GM20000 (cell line): Measurements from ENCODE around the gene ZFP69B.

Experiments used
- DNase-seq: peaks from one replicate; pipeline ENCODE4 v3.0.0; 2012; ENCODE audit warnings: low spot score
- CTCF ChIP-seq: IDR thresholded peaks from 2 replicates; pipeline ENCODE4 v1.5.1; 2012; ENCODE audit warnings: mild to moderate bottlenecking, control low read depth; ENCODE audit errors: extremely low read depth, missing control alignments

The ZFP69B gene

DNA sequence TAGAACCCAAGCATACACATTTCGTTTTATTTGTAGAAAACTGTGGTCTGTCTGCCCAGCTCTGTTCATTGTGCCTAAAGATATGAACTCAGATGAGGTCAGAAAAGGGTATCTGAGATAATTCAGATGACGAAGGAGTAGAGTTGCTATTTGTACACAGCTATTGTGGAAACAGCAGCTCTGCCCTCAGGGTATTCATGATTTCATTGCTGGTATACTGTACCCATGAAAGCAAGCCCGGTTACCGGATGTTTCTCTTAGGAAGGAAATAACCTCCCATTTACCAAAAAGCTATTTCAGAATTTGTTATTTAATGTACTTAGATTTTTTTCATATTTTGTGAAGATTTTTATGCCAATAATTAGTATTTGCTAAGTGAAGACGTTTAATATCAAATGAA lies 39.0 kb upstream of the ZFP69B start:
- no peak for DNase-seq
- no peak for TF ChIP-seq CTCF

GRCh38 chr1:40411843-40412242 lies 38.4 kb upstream of the ZFP69B start:
- TF ChIP-seq CTCF = no peak
- no peak for DNase-seq

GRCh38 chr1:40413527-40414252 lies 36.6 kb upstream of the ZFP69B start:
- DNase-seq = no peak
- TF ChIP-seq CTCF = no peak

DNA sequence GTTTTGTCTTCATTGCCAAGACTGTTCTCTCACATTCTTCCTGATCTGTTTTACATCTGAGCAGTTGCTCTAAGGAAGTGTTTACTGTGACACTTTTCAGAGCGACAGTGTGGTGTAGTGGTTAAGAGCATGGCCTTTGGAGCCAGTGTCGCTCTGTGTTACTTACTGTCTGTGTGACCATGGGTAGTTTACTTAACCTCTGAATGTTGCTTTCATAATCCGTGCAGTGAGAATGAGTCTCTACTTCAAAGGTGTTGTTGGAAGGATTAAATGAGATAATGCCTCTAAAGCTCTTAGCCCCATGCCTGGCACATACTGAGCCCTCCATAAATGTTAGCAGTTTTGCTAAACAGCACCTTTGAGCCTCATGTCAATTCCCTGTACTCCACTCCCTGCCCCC lies 35.9 kb upstream of the ZFP69B start:
- DNase-seq = no peak

GRCh38 chr1:40416709-40417108 lies 33.6 kb upstream of the ZFP69B start:
- no peak for DNase-seq
- no peak for TF ChIP-seq CTCF

More for the DNA sequence above, 35.9 kb upstream of the ZFP69B start:
- no peak for TF ChIP-seq CTCF

DNA sequence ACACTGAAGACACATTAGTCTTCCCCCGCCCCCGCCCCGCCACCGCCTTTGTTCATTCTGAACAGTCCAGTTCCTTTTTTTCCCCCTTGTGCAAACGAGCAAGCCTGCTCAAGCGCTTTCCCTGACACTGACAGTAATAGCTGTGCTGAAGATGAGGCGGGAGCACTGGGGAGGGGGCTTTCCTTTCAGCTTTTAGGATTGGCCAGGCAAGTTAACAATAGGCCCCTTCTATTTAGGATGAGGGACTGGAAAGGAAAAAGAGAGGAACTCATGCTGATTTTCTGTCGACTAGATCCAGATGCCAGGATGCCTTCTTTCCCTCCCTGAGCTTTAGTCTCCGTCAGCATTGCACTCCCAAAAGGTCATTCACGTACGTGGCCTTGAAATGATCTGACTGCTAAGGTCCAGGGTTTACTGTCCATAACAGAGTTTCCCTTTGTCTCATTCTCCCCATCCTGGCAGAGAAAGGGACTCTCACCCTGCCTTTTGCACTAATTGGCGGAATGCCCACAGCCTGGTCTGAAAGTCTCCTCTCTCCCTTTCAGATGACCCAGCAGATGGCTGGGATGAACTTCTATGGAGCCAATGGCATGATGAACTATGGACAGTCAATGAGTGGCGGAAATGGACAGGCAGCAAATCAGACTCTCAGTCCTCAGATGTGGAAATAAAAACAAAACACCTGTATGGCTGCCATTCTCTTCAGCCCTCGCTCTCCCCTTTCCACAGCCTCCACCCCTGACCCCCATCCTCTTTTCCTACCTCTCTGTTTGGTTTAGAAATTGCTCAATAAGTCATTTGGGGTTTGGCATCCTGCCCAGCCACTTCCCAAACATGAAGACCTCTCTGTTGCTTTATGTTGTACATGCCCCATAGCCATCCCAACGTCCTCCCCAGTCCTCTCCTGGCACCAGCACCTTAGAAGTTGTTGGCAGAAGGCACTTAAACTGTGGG lies 28.6 kb upstream of the ZFP69B start:
- TF ChIP-seq CTCF = no peak
- no peak for DNase-seq
